Skeletal muscle satellite cell (primary cell): Measurements from ENCODE around the gene LILRB2. TPM values are rescaled to one million over a fixed set of nuclear protein-coding genes. Genes with fewer than 3 reads are reported as not detected.
"Not testable (repeated sequence)": the region's sequence is repeated elsewhere in the genome, so short reads cannot be mapped to it uniquely, and the experiment has no call there.

Source experiments
- H3K27me3 ChIP-seq: 2 replicates; pipeline ENCODE4 v1.7.0; 2013; ENCODE audit warnings: low read length; ENCODE audit not compliant: control insufficient read depth, insufficient read depth
- H3K36me3 ChIP-seq: 2 replicates; pipeline ENCODE4 v1.7.0; 2013; ENCODE audit warnings: mild to moderate bottlenecking, control low read depth, low read length; ENCODE audit not compliant: insufficient read depth
- H3K4me1 ChIP-seq: 2 replicates; pipeline ENCODE4 v1.7.0; 2013; ENCODE audit warnings: low read length; ENCODE audit not compliant: control insufficient read depth, insufficient read depth
- H3K4me2 ChIP-seq: 2 replicates; pipeline ENCODE4 v1.7.0; 2013; ENCODE audit warnings: mild to moderate bottlenecking, low read length
- H3K4me3 ChIP-seq: 2 replicates; pipeline ENCODE4 v1.7.0; 2013; ENCODE audit warnings: low read length
- H3K9ac ChIP-seq: 2 replicates; pipeline ENCODE4 v1.7.0; 2013; ENCODE audit warnings: mild to moderate bottlenecking, low read depth, low read length, moderate library complexity
- H3K9me3 ChIP-seq: replicated peaks from 2 replicates; pipeline ENCODE4 v1.7.0; 2013; ENCODE audit warnings: mild to moderate bottlenecking, control low read depth, low read length
- small RNA-seq: library from RNA; depleted of rRNA; stranded (forward); fragments of <200 nt; gene quantifications from one replicate; pipeline ENCODE3, GENCODE V24; 2012

Gene LILRB2

GRCh38 chr19:54230031-54230430, 50.9 kb downstream of the LILRB2 start:
- no peak overlapping the region for H3K4me2 ChIP-seq
- H3K4me1 ChIP-seq = no peaks in the 10 kb centered on the region
- H3K9ac ChIP-seq = no peak overlapping the region
- H3K27me3 ChIP-seq = peaks cover 5% of the 10 kb centered on the region
- no peaks in the 10 kb centered on the region for H3K9me3 ChIP-seq
- no peak overlapping the region for H3K4me3 ChIP-seq
- no peaks in the 10 kb centered on the region for H3K36me3 ChIP-seq

GRCh38 chr19:54229146-54229545, 51.8 kb downstream of the LILRB2 start:
- Histone ChIP-seq H3K27me3 (peaks cover 5% of the 10 kb centered on the region), H3K9ac (no peak overlapping the region), H3K4me3 (no peak overlapping the region), H3K9me3 (no peaks in the 10 kb centered on the region), H3K36me3 (no peaks in the 10 kb centered on the region), H3K4me1 (no peaks in the 10 kb centered on the region), H3K4me2 (no peak overlapping the region)

- not testable (repeated sequence) for H3K9ac ChIP-seq, H3K9me3 ChIP-seq, H3K4me1 ChIP-seq, H3K4me3 ChIP-seq, H3K36me3 ChIP-seq, H3K4me2 ChIP-seq, H3K27me3 ChIP-seq
Measured at GRCh38 chr19:54224619-54225018, 56.3 kb downstream of the LILRB2 start.

- H3K9me3 ChIP-seq, H3K9ac ChIP-seq, H3K27me3 ChIP-seq, H3K4me1 ChIP-seq, H3K4me2 ChIP-seq, H3K36me3 ChIP-seq, H3K4me3 ChIP-seq: not testable (repeated sequence)
Measured at GRCh38 chr19:54223937-54224281, 57.0 kb downstream of the LILRB2 start.

Small RNA genes within 50 kb of the gene (small RNA-seq; reads per million reads assigned to genes)
- gene AC245884.12 (not detected), gene MIR4752 (not detected), gene RNU6-1307P (not detected)
